ENCODE data around the gene HIF3A. TPM values are rescaled to one million over a fixed set of nuclear protein-coding genes. Genes with fewer than 3 reads are reported as not detected.

HIF3A gene
- total and polyA plus RNA-seq, 2 of the 4 experiments (the other 2 are of a cell fraction) = 0.02 TPM; not detected in 1

DNA sequence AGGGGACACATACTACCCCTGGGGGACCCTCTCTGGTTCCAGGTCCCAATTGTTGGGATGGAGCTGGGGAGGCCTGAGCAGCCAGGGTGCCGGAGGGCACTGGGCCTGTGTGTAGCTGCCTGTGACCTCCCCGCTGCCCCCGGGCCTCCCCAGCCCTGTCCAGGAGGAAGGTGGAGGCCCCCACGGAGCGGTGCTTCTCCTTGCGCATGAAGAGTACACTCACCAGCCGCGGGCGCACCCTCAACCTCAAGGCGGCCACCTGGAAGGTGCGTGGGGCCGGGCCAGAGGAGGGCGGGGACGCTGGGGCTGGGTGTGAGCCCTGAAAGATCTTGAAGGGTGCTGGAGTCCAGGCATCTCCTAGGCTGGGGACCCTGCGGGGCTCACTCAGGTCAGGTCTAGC, 11.7 kb downstream of the HIF3A start:
- no TSS peak for BruUV-seq (replicated peaks)
- dilution Hi-C loops (cut with HindIII; ENCODE audit: low sequenced_read_pairs, unreplicated experiment) = no loop called here

More for the DNA sequence above, 11.7 kb downstream of the HIF3A start:
- no peak overlapping the region for H2BK5ac ChIP-seq (ENCODE audit: low read depth, low read length, poor library complexity, severe bottlenecking)
- H2AK5ac ChIP-seq (ENCODE audit: low read depth, low read length) = no peak overlapping the region
- H3K23ac ChIP-seq (ENCODE audit: low read depth, low read length) = no peak overlapping the region
- no peaks in the 10 kb centered on the region for H4K20me1 ChIP-seq (ENCODE audit: insufficient read depth, low read length)
- H3K79me1 ChIP-seq (ENCODE audit: low read depth in 1 of 2, low read length in 2 of 2) = no peaks in the 10 kb centered on the region
- H3K14ac ChIP-seq (replicated peaks; ENCODE audit: low read depth, low read length) = no peak overlapping the region
- no peak overlapping the region for H2AFZ ChIP-seq (replicated peaks; ENCODE audit: low read length, poor library complexity)
- H3K9me1 ChIP-seq (ENCODE audit: insufficient read depth, low read length) = no peaks in the 10 kb centered on the region
- H3K4me2 ChIP-seq (ENCODE audit: low read depth, low read length) = no peak overlapping the region
- ChIA-PET CTCF (no interaction called here), POLR2A (ENCODE audit: unreplicated experiment) (no interaction called here)
- no peak overlapping the region for H2AK9ac ChIP-seq (replicated peaks; ENCODE audit: low read depth, low read length, poor library complexity)
- no peak overlapping the region for H4K91ac ChIP-seq (ENCODE audit: insufficient read depth, low read depth, low read length)
- H3K18ac ChIP-seq (ENCODE audit: low read depth, low read length) = no peak overlapping the region
- H3K4ac ChIP-seq (ENCODE audit: low read depth, low read length) = no peak overlapping the region
- no peak overlapping the region for H3K4me3 ChIP-seq (ENCODE audit: insufficient read depth, low read depth, low read length)
- H3K56ac ChIP-seq (ENCODE audit: extremely low read depth, insufficient read depth, low read length) = no peak overlapping the region
- H3K4me1 ChIP-seq (ENCODE audit: control insufficient read depth, insufficient read depth, low read length) = no peaks in the 10 kb centered on the region
- whole genome bisulfite sequencing, 2 experiments (ENCODE audit: extremely low coverage in 2 of 2, insufficient read length in 1 of 2) = 100% methylated on average over 2 of the region's 15 CpGs; no CpG with 5 or more reads in 1 of the 2 experiments
- TF ChIP-seq FOS (IDR thresholded peaks at IDR 0.05; ENCODE audit: low read depth, low read length) (no peak), SMC3 (IDR thresholded peaks at IDR 0.05; ENCODE audit: low read depth, low read length) (no peak), RCOR1 (IDR thresholded peaks at IDR 0.05; ENCODE audit: insufficient replicate concordance, low read length) (no peak), RAD21 (IDR thresholded peaks at IDR 0.05; ENCODE audit: low read length) (no peak), MAZ (IDR thresholded peaks at IDR 0.05; ENCODE audit: borderline replicate concordance, low read depth, low read length) (no peak), MXI1 (IDR thresholded peaks at IDR 0.05; ENCODE audit: borderline replicate concordance, low read depth, low read length) (no peak), MAFK (IDR thresholded peaks at IDR 0.05; ENCODE audit: low read depth, low read length) (no peak), RFX5 (IDR thresholded peaks at IDR 0.05; ENCODE audit: low read depth, low read length) (no peak), POLR2A (IDR thresholded peaks at IDR 0.05; ENCODE audit: low read depth, low read length) (no peak), BHLHE40 (IDR thresholded peaks at IDR 0.05; ENCODE audit: low read depth, low read length) (no peak), CEBPB (IDR thresholded peaks at IDR 0.05; ENCODE audit: low read depth, low read length) (no peak), CHD1 (IDR thresholded peaks at IDR 0.05; ENCODE audit: low read depth, low read length) (no peak), NFE2L2 (IDR thresholded peaks at IDR 0.05; ENCODE audit: low read depth, low read length) (no peak)
- TF ChIP-seq, protein P1, sequence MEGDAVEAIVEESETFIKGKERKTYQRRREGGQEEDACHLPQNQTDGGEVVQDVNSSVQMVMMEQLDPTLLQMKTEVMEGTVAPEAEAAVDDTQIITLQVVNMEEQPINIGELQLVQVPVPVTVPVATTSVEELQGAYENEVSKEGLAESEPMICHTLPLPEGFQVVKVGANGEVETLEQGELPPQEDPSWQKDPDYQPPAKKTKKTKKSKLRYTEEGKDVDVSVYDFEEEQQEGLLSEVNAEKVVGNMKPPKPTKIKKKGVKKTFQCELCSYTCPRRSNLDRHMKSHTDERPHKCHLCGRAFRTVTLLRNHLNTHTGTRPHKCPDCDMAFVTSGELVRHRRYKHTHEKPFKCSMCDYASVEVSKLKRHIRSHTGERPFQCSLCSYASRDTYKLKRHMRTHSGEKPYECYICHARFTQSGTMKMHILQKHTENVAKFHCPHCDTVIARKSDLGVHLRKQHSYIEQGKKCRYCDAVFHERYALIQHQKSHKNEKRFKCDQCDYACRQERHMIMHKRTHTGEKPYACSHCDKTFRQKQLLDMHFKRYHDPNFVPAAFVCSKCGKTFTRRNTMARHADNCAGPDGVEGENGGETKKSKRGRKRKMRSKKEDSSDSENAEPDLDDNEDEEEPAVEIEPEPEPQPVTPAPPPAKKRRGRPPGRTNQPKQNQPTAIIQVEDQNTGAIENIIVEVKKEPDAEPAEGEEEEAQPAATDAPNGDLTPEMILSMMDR (conservative IDR thresholded peaks at IDR 0.05; ENCODE audit: low read depth, low read length) = no peak
- TF ChIP-seq, protein P2, sequence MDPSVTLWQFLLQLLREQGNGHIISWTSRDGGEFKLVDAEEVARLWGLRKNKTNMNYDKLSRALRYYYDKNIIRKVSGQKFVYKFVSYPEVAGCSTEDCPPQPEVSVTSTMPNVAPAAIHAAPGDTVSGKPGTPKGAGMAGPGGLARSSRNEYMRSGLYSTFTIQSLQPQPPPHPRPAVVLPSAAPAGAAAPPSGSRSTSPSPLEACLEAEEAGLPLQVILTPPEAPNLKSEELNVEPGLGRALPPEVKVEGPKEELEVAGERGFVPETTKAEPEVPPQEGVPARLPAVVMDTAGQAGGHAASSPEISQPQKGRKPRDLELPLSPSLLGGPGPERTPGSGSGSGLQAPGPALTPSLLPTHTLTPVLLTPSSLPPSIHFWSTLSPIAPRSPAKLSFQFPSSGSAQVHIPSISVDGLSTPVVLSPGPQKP (IDR thresholded peaks at IDR 0.05; ENCODE audit: borderline replicate concordance, low read depth, low read length) = no peak
- TF ChIP-seq, protein P3, sequence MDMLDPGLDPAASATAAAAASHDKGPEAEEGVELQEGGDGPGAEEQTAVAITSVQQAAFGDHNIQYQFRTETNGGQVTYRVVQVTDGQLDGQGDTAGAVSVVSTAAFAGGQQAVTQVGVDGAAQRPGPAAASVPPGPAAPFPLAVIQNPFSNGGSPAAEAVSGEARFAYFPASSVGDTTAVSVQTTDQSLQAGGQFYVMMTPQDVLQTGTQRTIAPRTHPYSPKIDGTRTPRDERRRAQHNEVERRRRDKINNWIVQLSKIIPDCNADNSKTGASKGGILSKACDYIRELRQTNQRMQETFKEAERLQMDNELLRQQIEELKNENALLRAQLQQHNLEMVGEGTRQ (IDR thresholded peaks at IDR 0.05; ENCODE audit: low read depth, low read length) = no peak
- no peak overlapping the region for H3K27ac ChIP-seq (ENCODE audit: insufficient read depth, low read length)
- H2BK120ac ChIP-seq (ENCODE audit: low read depth, low read length) = no peak overlapping the region
- no peak for DNase-seq
- H3K9me3 ChIP-seq (ENCODE audit: control insufficient read depth, insufficient read depth, low read length) = peaks cover 9% of the 10 kb centered on the region
- H2BK15ac ChIP-seq (ENCODE audit: low read depth, low read length) = no peak overlapping the region
- H3K9ac ChIP-seq (ENCODE audit: low read depth, low read length) = no peak overlapping the region
- H3K36me3 ChIP-seq (ENCODE audit: control insufficient read depth, insufficient read depth, low read length) = no peaks in the 10 kb centered on the region
- in situ Hi-C loops (cut with MboI; ENCODE audit: low sequenced_read_pairs) = no loop called here
- H2BK20ac ChIP-seq (ENCODE audit: low read depth, low read length) = no peak overlapping the region
- intact Hi-C loops (cut with micrococcal nuclease) = no loop called here
- H4K5ac ChIP-seq (ENCODE audit: low read depth, low read length) = no peak overlapping the region
- H3K27me3 ChIP-seq (ENCODE audit: control insufficient read depth, insufficient read depth, low read length) = peaks cover 2% of the 10 kb centered on the region; the same call in 1 of the 2 replicates
- ATAC-seq (ENCODE audit: low read depth) = no peak
- H4K8ac ChIP-seq (ENCODE audit: low read depth in 2 of 2, low read length in 2 of 2) = no peak overlapping the region
